CD4-positive, alpha-beta T cell treated with Interleukin-1 beta for 1 hour (primary cell): ENCODE measurements around the gene RIMBP2.

ENCODE experiments used
- DNase-seq, 2 donors: peaks; one replicate each; pipeline ENCODE4 v3.0.0-alpha.2; 2020 to 2022

Gene RIMBP2

DNA sequence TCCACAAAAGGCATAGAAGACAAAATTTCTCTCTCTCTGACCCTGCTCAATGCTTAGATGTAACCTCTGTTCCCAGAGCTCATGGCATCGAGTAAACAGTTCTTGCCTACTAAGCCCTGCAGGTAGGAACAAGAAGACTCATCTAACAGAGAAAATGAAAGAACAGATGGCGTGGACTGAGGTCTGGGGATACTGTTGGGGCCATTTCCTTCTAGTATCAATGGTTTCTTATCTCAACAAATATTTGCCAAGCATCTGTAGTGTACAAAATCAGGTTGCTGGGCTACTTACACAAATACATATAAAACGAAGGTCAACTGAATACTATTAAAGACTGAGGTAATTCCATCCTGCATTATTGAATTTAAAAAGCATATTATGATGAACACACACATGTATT, 93.3 kb downstream of the RIMBP2 start:
- no peak for DNase-seq

DNA sequence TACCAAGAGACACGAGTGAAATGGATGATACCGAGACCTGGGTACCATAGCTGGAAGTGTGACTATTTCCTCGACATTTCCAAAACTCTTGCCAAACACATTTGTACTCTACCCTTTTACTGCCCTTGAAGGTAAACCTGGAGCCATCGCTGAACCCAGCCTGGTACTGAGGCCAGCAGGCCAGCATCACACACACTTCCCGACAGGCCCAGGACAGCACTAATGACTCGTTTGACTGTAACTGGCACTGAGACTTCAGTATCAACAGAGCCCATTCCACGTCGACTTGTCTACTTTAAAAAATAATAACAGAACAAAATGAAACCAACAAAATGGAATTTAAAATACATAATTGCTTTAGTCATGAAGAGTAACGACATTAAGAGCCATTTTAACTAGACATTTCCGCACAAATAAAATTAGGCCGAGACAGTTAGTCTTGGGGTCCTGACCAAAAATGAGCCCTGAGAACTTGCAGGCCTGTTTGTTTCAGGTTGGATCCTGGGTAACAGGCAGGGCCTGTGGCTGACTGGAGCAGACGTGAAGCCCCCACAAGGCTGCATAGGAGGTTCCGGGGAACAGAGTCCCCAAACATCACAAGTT, 94.3 kb downstream of the RIMBP2 start:
- no peak for DNase-seq

DNA sequence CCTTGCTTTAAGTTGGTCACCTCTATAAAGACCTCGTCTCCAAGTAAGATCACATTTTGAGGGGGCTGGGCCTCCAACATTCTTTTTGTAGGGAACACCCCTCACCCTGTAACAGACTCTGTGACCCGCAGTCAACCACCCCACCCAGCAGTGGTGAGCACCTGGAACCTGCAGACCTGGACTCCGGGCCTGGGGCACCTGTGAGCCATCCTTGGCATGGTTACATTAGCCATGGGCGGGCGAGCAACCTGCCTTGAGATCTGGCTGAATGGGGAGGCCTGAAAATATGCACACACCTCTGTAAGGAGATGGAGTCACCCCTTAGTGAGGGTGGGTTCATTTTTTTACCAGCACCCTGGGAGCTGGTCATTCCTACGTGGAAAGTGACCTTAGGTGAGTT, 95.3 kb downstream of the RIMBP2 start:
- no peak for DNase-seq

DNA sequence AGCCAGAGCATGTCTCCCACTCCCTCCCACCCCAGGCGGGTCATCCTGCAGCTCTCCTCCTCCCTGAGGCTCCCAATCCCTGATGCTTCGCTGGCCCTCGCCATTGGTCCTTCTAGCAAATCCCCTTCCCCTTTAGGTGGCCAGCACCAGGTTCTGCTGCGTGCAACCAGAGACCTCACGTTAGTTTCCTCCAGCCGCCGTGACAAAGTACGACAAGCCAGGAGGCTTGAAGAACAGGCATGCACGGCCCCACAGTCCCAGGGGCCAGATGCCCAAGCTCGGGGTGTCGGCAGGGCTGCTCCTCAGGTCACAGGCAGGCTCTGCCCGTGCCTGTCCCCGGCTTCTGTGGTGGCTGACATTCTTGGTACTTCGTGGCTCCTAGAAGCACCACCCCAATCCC, 95.8 kb downstream of the RIMBP2 start:
- DNase-seq = no peak

DNA sequence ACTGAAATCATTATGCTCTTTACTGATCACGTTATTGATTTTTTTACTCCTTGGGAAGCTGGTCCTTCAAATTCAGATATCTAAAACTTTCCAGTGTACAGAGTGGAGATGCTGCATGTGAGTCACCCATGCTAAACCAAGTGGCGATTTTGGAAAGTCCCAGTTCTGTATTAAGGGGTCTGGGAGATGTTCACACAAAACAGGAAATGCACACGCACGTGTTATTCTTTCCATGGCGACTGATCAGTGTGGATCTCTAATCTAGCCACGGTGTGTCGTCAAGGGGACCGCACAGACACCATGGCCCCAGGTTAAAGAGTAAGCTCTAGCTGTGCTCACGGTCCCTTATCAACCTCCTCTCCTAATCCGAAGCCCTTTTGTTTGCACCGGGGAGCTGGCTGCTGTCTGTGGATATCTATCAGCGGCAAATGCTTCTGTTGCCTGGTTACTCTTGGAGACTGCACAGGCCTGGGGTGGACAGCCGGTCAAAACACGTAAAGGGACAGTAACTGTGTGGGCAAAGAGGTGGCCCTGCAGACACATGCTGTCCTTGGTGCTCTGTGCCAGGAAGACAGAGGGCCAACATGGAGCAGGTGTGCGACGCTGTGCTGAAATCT, 96.6 kb downstream of the RIMBP2 start:
- DNase-seq = no peak

DNA sequence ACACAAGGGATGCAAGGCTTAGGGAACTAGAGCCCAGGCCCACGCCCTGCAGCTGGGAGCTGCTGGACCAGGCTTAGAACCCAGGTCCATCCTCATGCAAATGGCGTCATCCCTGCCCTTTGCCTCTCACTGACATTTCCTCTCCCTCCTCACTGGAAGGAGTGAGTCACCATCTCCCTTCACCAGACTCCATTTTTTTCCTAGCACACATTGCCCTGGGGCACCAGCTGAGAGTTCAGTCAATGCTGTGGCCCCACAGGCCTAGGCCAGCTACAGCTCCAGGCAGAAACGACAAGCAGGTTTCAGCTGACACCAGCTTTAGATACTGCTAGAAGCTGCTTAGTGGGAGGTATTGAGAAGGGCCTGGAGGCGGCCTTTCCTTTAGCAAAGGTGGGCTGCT, 98.9 kb downstream of the RIMBP2 start:
- DNase-seq = no peak

DNA sequence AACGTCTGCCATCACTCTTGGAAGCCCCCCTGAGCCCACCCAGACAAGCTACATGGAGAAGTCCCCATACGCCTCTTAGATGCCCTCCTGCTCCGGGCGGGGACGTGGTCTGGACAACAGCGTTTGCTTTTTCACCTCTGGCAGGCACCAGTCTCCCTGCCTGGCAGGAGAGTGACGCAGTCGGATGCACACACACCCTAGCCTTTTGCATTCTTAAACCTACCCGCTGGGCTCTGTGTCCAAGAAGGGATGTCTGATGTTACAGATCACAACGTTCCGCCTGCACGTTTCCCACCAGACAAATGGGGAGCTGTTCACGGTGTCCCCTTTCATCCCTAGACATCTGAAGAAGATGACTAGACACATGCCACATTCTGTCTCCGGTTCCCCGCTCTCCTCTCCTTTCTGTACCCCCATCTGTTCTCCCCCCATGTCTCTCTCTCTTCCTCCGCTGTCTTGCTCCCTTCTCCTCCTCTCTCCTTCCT, 100.2 kb downstream of the RIMBP2 start:
- DNase-seq = no peak

DNA sequence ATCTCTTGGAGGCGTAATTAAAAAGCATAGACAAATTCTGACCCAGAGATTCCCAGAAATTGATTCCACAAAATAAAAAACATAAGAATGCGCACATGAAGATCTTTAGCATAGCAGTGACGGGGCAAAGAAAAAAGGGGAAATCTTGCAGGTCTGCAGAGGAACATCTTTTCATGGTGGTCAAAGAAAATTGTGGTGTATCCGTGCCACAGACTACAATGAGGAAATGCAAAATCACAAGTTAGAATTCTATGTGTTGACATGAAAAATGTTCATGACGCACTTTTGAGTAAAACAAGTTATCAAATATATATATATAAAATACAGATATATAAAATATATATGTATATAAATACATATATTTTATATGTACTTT, 101.6 kb downstream of the RIMBP2 start:
- no peak for DNase-seq

DNA sequence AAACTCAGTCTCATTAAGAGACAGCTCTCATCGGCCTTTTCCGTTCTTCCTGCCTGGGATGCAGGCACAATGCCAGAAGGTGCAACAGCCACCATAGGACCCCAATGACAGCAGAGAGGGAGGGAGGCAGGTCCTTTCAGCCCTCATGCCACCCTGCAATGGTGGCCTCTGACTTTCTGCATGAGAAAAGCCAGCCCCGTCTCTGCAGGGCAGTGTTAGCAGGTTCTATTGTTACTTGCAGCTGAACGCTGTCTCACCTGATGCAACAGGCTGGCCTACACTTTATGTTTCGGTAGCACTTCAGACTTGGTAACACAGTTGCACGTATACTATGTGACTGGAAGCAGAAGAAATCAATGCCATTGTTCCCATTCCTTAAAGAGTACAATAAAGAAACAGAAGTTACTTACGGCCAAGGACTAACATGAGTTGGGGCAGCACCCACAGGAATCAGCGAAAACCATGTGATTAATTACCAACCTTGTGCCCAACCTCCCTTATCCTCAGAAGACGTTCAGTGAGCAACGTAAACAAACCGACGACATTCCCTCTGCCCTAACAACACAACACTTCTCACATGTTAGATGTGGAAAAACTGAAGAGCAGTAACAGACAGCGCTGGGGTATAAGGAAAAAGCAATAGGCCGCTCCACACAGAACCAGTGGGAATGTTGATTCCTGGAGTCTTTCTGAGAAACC, 102.1 kb downstream of the RIMBP2 start:
- DNase-seq = no peak

DNA sequence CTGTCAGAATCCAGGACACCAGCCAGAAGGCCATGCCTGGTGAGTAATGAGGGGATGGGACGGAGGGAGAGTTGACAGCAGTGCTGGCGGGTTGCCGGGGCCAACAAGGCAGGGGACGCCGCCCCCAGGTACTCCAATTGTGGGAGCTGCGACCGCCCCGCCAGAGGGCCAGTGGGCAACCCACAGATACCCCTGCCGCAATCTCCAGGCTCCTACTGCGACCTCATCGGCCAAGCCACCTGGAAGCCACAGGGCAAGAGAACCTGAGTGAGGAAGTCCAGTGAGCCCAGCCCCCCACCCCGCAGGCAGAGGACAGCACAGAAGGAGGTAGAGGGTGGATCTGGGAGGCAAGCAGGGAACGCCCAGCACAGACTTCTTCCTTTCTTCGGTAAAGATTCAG, 103.0 kb downstream of the RIMBP2 start:
- DNase-seq = no peak

DNA sequence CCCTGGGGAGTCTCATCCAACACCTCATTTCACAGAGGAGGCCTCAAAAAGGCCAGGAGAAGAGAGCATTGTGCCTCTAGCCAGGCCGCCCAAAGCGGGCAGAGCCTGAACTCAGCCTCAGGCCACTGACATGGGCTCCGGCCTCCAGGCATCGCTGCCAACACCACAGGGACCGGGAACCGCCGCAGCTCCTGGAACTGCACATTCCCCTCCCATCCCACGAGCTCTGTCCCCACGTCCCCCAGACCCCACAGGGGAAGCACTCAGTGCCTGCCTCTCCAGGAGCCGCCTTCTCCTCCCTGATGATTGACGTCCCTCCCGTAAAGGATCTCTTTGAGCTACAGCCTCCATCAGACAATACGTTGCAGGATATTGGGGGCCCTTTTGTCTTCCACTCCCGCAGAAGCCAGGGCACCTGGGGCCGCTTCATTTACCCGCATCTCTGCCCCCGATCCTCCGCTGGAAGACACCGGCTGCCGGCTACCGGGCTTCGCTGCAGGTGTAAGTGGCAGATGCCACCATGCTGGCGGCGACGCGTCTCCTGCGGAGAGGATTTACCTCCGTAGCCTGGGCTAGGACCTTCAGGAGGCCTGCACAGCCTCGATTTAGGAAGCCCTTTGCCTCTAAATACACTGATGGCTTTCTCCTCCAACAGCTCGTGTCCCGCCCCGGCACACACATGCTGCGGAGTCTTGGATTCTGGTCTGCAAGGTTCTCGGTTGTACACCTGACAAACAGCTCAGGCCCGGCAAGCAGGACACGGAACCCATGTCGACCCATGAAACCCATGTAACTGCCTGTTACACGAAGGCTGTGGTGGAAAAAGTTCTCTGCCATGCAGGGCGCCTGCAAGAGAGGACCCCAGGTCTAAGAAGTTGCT, 104.8 kb downstream of the RIMBP2 start:
- no peak for DNase-seq

DNA sequence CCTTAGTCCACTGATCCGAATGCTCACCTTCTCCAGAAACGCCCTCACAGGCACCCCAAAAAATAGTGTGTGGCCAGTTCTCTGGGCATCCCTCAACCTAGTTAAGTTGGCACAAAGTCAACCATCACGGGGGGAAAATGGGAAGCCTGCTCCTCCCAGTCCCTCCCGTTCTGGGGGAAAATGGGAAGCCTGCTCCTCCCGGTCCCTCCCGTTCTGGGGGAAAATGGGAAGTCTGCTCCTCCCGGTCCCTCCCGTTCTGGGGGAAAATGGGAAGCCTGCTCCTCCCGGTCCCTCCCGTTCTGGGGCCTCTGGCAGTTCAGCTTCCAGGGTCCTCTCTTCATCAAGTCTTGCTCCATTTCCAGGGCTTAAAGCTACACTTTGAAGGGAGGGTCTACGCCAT, 106.1 kb downstream of the RIMBP2 start:
- DNase-seq = no peak

DNA sequence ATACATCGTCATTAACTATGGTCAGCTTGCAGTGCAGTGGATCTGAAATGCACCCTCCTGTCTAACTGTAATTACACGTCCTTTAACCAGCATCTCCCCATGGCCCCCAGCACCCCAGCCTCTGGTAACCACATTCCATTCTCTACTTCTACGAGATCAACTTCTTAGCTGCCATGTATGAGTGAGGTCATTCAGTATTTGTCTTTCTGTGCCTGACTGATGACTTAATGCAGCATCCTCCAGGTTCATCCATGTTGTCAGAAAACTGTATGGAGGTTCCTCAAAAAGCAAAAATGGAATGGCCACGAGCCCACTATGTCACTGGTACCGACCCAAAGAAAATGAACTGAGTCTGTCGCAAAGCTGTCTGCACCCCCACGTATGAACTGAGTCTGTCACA, 107.3 kb downstream of the RIMBP2 start:
- DNase-seq = no peak

DNA sequence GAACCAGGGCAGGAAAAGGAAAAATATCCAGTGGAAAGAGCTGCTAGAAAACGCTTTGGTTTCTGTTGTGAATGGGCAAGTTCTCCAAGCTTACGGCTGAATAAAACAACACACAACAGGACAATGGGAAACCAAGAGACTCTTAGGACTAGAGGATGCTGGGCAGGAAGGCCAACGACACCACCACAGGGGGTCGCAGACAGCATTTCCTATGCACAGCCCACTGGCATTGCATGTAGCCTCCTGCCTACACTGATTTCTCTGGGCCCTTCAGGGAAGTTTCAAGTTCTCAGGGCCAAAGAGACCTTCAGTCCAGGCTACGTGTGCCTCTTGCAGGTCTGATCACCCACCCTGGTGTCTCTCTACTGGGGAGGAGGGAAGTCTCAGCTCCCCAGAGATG, 108.0 kb downstream of the RIMBP2 start:
- DNase-seq = no peak

DNA sequence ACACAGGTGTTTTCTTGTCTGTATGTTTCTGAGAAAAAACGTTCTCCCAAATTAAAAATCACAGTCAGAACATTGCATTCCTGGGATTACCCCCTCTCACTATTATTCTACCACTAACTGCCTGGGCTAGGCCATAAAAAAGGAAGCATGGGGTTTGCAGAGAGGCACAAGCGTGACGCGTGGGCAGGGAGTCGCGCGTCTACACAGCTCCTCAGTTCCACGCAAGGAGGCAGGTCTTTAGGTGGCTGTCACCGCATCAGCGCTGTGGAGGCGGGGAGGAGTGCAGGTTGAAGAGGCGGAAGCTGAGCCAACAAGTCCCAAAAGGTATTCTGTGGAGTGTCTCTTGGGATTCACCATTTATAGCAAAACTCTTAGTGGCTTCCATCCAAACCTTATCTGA, 109.9 kb downstream of the RIMBP2 start:
- DNase-seq = no peak

DNA sequence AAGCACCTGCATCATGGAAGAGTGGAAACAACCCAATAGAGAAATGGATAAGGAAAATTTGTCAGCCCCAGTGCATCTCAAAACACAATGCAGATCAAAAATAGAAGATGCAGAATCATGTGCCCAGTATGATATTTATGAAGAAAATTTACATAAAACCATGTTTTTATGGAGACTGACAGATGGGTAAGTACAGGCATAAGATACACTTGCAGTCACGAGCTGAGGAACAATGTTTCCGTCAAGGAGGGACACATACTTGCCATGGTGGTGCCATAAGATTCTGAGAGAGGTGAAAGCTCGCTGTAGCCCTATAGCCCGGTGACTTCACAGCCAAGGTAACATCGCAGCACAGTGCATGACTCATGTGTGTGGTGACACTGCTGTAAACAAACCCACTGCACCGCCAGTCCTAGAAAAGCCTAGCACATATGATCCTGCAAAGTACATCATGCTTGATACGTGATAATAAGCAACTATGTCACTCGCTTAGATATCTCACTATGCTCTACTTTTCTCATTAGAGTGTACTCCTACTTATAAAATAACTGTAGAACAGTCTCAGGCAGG, 112.6 kb downstream of the RIMBP2 start:
- no peak for DNase-seq

DNA sequence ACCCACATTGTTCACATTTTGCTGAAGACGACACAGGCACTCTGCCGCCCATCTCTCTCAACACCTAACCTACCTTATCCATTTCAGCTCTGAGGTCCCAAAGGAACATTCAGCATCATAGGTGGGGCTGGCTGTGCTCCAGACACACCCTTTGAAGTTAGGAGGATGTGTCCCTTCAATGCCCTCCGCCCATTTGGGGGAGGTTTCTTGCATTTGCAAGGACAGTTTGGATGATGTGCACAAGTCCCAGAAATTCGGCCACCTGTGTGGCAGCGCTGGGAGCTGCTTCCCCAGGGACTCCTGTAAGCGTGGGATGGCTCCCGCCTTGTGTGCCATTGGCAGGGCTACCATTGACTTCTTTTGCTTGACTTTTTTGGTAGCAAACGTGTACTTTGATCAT, 113.8 kb downstream of the RIMBP2 start:
- DNase-seq = no peak

DNA sequence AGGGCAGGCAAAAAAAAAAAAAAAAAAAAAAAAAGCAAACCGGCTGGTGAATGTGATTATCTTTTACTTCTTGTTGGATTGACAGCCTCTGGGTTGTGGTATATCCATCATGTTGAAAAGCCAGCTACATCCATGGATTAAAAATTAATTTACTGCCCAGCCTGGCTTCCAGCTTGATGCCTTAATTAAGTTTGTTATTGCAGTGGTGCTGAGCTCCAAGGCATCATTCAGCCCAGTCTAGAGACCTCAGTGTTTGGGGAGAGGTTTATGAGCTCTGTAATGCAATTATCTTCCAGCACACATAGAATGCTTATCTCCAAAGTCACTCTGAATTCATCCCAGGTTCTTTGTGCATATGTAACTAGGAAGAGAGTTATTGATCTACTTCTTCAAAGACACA, 114.8 kb downstream of the RIMBP2 start:
- no peak for DNase-seq

DNA sequence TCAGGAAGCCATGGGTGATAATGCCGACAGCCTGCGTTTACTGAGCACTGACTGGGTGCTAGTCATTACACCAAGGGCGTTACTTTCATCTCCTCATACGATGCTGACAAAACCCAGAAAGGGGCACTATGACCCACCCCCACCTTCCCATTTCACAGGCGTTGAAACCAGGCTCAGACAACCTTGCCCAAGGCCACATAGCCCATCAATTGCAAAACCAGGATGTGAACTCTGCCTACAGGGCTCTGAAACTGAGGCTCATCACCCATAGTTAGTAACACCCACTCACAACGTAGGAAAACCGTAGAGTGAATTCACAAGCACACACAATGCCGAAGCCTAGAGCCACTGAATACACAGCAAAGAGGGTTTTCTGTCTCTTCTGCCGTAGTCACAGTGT, 119.9 kb downstream of the RIMBP2 start:
- no peak for DNase-seq

DNA sequence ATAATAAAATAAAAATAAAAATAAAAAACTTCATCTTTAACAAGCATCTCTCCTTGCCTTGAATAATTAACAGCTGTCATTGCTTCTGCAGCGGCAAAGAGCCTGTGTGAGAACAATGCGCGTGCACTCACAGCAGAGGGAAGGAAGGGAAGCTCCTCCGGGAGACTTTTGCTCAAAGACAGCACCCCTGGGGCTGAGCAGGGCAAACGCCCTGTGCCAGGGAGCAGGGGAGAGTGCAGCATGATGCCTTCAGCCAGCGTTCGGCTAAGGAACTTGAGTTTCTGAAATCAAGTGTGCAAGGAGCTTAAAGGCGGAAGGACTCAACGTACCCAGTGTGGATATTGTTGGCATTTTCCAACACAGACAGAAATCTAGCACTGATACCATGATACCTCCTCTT, 120.5 kb downstream of the RIMBP2 start:
- DNase-seq = no peak

DNA sequence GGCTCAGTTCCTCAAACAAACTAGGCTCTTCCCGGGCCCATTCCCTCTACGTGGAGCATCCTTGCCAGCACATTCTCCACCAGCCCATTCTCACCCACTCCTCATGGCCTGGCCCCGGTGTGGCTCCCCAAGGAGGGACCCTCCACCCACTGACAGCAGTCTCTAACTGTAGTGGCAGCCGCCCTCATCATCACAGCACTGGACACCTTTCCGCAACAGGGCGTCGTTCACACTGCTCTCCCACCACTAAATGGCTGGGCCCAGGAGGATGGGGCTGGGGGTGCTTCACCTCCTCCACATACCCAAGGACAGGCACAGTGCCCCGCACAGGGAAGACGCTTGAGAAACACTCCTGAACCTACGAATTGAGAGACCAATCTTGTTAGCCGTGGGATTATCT, 123.0 kb downstream of the RIMBP2 start:
- DNase-seq = no peak

DNA sequence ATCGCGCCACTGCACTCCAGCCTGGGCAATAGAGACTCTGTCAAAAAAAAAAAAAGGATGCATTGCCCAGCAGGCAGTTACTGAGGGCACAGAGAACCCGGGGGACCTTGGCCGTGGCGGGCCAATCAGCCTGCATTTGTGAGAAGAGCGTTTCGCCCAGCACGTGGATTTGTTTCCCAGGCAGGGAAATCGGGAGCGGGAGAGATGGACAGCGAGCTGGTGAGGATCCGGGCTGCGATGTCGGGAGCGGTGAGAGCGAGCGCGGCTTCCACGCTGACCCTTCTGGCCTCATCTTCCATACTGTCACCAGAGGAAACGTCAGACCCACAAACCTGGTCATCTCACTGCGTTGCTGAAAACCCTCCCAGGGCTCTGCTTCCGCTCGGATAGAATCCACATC, 123.5 kb downstream of the RIMBP2 start:
- no peak for DNase-seq

DNA sequence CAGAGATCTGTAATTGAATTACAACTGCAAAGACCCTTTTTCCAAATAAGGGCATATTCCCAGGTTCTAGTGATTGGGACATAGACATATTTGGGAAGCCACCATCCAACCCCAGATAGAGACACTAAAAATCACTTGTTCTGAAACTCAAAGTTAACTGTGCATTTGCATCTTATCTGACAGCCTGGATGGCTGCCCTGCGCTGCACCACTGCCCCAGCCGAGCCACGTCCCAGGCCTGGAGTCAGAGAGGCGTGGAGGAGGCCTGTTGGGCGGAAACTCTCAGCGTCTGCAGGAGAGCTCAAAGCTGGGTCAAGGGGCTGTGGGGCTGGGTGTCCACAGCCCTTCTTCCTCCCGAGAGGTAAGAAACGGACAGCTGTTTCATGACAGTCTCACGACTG, 124.4 kb downstream of the RIMBP2 start:
- no peak for DNase-seq
